HL-60 (cell line): Measurements from ENCODE around the gene PTPRN2.

Experiments
- GABPA ChIP-seq: IDR thresholded peaks from 2 replicates; pipeline ENCODE4 v1.6.1; 2012; ENCODE audit warnings: low read depth
- POLR2AphosphoS5 ChIP-seq: IDR thresholded peaks from 2 replicates; pipeline ENCODE4 v1.6.1; 2012; ENCODE audit warnings: low read depth
- SPI1 ChIP-seq: IDR thresholded peaks from 2 replicates; pipeline ENCODE4 v1.6.1; 2012; ENCODE audit warnings: low read depth, mild to moderate bottlenecking, borderline replicate concordance
- TF ChIP-seq, protein P1 (sequence below): IDR thresholded peaks from one replicate; pipeline ENCODE4 v1.5.1; 2011; ENCODE audit warnings: low read length, control low read depth, inconsistent platforms; ENCODE audit not compliant: insufficient read depth
- TF ChIP-seq, protein P2 (sequence below): IDR thresholded peaks from 2 replicates; pipeline ENCODE4 v1.6.1; 2012; ENCODE audit warnings: low read depth; ENCODE audit not compliant: insufficient replicate concordance

DNA sequence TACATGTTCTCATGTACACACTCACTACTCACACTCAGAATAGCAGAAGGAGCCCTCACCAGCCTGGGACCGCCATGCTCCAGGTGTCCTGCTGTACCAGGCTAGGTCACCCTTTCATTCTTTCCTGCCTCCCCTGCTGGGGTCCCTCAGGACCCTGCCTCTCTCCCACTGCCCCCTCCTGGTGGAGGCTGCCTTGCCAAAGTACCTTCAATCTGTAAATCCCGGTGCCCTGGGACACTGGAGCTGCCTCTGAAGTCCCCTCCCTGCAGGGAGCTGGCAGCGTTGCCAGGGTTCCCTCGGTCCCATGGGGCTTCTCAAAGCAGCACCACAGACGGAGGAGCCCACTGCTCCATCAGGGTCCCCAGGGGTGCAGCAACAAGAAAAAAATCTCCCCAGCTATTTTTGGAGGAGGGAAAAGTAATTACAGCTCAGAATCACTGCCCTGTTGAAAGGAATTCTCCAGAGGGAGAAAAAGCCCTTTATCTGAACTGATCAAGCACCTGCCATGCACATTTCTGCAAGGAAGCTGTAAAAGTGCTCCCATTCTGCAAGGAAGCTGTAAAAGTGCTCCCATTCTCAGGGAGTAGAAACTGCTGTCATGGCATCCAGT is 259.9 kb downstream of the PTPRN2 start:
- TF ChIP-seq, protein P1, sequence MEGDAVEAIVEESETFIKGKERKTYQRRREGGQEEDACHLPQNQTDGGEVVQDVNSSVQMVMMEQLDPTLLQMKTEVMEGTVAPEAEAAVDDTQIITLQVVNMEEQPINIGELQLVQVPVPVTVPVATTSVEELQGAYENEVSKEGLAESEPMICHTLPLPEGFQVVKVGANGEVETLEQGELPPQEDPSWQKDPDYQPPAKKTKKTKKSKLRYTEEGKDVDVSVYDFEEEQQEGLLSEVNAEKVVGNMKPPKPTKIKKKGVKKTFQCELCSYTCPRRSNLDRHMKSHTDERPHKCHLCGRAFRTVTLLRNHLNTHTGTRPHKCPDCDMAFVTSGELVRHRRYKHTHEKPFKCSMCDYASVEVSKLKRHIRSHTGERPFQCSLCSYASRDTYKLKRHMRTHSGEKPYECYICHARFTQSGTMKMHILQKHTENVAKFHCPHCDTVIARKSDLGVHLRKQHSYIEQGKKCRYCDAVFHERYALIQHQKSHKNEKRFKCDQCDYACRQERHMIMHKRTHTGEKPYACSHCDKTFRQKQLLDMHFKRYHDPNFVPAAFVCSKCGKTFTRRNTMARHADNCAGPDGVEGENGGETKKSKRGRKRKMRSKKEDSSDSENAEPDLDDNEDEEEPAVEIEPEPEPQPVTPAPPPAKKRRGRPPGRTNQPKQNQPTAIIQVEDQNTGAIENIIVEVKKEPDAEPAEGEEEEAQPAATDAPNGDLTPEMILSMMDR = no peak
- TF ChIP-seq, protein P2, sequence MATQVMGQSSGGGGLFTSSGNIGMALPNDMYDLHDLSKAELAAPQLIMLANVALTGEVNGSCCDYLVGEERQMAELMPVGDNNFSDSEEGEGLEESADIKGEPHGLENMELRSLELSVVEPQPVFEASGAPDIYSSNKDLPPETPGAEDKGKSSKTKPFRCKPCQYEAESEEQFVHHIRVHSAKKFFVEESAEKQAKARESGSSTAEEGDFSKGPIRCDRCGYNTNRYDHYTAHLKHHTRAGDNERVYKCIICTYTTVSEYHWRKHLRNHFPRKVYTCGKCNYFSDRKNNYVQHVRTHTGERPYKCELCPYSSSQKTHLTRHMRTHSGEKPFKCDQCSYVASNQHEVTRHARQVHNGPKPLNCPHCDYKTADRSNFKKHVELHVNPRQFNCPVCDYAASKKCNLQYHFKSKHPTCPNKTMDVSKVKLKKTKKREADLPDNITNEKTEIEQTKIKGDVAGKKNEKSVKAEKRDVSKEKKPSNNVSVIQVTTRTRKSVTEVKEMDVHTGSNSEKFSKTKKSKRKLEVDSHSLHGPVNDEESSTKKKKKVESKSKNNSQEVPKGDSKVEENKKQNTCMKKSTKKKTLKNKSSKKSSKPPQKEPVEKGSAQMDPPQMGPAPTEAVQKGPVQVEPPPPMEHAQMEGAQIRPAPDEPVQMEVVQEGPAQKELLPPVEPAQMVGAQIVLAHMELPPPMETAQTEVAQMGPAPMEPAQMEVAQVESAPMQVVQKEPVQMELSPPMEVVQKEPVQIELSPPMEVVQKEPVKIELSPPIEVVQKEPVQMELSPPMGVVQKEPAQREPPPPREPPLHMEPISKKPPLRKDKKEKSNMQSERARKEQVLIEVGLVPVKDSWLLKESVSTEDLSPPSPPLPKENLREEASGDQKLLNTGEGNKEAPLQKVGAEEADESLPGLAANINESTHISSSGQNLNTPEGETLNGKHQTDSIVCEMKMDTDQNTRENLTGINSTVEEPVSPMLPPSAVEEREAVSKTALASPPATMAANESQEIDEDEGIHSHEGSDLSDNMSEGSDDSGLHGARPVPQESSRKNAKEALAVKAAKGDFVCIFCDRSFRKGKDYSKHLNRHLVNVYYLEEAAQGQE = no peak
- TF ChIP-seq POLR2AphosphoS5 (no peak), GABPA (no peak), SPI1 (no peak)
